Measurements from ENCODE around the gene RFFL.

DNA sequence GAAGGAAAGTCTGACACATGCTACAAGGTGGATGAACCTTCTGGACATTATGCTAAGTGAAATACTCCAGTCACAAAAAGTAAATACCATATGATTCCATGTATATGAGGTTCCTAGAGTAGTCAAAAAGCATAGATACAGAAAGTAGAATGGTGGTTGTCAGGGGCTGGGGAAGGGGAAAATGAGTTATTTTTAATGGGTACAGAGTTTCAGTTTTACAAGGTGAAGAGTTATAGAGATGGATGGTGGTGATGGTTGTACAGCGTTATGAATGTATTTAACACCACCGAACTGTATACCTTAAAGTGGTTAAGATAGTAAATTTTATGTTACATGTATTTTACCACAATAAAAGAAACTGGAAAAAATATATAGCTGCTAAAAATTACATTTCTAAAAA lies 38.2 kb upstream of the RFFL start:
- TF ChIP-seq, protein P1, sequence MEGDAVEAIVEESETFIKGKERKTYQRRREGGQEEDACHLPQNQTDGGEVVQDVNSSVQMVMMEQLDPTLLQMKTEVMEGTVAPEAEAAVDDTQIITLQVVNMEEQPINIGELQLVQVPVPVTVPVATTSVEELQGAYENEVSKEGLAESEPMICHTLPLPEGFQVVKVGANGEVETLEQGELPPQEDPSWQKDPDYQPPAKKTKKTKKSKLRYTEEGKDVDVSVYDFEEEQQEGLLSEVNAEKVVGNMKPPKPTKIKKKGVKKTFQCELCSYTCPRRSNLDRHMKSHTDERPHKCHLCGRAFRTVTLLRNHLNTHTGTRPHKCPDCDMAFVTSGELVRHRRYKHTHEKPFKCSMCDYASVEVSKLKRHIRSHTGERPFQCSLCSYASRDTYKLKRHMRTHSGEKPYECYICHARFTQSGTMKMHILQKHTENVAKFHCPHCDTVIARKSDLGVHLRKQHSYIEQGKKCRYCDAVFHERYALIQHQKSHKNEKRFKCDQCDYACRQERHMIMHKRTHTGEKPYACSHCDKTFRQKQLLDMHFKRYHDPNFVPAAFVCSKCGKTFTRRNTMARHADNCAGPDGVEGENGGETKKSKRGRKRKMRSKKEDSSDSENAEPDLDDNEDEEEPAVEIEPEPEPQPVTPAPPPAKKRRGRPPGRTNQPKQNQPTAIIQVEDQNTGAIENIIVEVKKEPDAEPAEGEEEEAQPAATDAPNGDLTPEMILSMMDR (IDR thresholded peaks at IDR 0.05), result no peak
- TF ChIP-seq POLR2A (IDR thresholded peaks at IDR 0.05), result no peak

Data from uterus (tissue), 2 donors.